ENCODE results near the gene CDCA5.

GRCh38 chr11:65115361-65116082 lies 31.7 kb upstream of the CDCA5 start:
- TF ChIP-seq CTCF (IDR thresholded peaks at IDR 0.05 in 4 of 5, conservative IDR thresholded peaks at IDR 0.05 in 1 of 5) = no peak
- TF ChIP-seq POLR2A (IDR thresholded peaks at IDR 0.05) = no peak

All from gastrocnemius medialis (tissue), 4 donors.